K562 (cell line): ENCODE measurements around the gene APBB2.

Experiments used
- ZKSCAN3 ChIP-seq: fragments of 250-450 bp; sonication (Bioruptor Pico); IDR thresholded peaks from 2 replicates; pipeline ENCODE4 v1.4.0; 2020
- TF ChIP-seq, protein P1 (sequence below): fragments of 250-450 bp; sonication (Bioruptor Pico); IDR thresholded peaks from 2 replicates; pipeline ENCODE4 v1.5.0; 2022; ENCODE audit warnings: mild to moderate bottlenecking

DNA sequence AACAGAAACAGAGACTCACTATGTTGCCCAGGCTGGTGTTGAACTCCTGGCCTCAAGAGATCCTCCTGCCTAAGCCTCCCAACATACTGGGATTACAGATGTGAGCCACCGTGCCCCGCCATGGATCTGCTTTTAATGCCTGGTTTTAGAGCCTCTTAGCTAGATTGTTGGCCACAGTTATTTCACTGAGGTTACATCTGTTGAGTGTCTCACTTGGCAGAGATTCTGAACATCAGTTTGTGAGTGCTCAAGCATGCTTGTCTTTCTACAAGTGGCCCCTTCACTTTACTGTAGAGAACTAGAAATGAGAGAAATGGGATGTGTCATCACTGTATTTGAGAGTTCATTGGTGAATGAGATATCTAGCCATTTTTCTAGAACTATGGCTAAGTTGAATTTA, 218.5 kb downstream of the APBB2 start:
- no peak for TF ChIP-seq ZKSCAN3 (CRISPR knock-in tag)
- TF ChIP-seq, protein P1, sequence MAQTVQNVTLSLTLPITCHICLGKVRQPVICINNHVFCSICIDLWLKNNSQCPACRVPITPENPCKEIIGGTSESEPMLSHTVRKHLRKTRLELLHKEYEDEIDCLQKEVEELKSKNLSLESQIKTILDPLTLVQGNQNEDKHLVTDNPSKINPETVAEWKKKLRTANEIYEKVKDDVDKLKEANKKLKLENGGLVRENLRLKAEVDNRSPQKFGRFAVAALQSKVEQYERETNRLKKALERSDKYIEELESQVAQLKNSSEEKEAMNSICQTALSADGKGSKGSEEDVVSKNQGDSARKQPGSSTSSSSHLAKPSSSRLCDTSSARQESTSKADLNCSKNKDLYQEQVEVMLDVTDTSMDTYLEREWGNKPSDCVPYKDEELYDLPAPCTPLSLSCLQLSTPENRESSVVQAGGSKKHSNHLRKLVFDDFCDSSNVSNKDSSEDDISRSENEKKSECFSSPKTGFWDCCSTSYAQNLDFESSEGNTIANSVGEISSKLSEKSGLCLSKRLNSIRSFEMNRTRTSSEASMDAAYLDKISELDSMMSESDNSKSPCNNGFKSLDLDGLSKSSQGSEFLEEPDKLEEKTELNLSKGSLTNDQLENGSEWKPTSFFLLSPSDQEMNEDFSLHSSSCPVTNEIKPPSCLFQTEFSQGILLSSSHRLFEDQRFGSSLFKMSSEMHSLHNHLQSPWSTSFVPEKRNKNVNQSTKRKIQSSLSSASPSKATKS (CRISPR knock-in tag), result no peak
